Measurements from ENCODE around the gene FRMD7. TPM values are rescaled to one million over a fixed set of nuclear protein-coding genes. Genes with fewer than 3 reads are reported as not detected.

FRMD7 gene
- total and polyA plus RNA-seq, 12 donors, result 0.07 to 0.50 (median 0.31) TPM; not detected in 6

DNA sequence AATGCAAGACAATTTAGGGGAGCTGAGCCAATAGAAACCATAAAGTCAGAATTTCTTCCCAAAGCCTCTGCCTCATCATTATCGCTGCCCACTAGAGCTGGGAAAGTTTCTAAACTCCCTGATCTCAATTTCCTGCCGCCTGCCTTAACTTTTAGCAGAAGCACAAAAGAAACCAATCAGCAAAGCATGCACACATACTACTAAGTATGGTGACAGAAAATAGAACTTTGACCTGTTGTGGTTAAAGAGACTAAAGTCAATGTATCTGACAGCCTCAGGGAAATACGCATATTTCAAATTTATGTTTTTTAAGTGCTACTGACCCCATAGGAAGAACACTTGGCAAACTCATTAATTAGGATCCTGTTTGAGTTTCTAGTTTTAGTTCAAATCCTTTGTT, 94.7 kb downstream of the FRMD7 start:
- TF ChIP-seq, protein P1, sequence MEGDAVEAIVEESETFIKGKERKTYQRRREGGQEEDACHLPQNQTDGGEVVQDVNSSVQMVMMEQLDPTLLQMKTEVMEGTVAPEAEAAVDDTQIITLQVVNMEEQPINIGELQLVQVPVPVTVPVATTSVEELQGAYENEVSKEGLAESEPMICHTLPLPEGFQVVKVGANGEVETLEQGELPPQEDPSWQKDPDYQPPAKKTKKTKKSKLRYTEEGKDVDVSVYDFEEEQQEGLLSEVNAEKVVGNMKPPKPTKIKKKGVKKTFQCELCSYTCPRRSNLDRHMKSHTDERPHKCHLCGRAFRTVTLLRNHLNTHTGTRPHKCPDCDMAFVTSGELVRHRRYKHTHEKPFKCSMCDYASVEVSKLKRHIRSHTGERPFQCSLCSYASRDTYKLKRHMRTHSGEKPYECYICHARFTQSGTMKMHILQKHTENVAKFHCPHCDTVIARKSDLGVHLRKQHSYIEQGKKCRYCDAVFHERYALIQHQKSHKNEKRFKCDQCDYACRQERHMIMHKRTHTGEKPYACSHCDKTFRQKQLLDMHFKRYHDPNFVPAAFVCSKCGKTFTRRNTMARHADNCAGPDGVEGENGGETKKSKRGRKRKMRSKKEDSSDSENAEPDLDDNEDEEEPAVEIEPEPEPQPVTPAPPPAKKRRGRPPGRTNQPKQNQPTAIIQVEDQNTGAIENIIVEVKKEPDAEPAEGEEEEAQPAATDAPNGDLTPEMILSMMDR (IDR thresholded peaks at IDR 0.05), result no peak
- Histone ChIP-seq H3K4me3 (no peak overlapping the region), H3K4me1 (no peaks in the 10 kb centered on the region), H3K27me3 (peaks cover 0 to 40% (median 0%) of the 10 kb centered on the region in 7 donors), H3K9me3 (no peaks in the 10 kb centered on the region), H3K36me3 (no peaks in the 10 kb centered on the region), H3K27ac (no peak overlapping the region)
- DNase-seq, result no peak
- ATAC-seq, result no peak
- 80 to 81% methylated on average over 3 of the region's 3 CpGs for WGBS, 2 donors
- intact Hi-C loops (cut with DNase I), result no loop called here

DNA sequence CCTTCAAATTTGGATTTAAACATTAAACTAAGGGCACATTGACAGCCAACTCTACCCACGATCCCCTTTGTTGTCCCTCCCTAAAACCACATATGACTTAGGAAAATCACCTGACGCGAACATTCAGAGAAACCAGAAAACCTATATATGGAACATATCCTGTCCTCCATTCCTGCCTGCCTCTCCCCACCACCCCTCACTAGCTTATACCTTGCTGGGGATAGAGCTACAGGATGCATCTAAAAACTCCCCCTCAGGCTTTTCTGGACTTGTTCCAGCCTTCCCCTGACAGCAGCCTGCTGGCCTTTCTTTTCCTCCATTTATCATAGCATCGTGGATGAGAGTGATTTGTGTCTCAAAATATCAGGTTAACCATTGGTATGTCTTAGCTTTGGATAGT, 96.0 kb downstream of the FRMD7 start:
- Histone ChIP-seq H3K4me3 (no peak overlapping the region), H3K4me1 (no peaks in the 10 kb centered on the region), H3K36me3 (no peaks in the 10 kb centered on the region), H3K27me3 (peaks cover 0 to 39% (median 0%) of the 10 kb centered on the region in 7 donors), H3K27ac (no peak overlapping the region), H3K9me3 (no peaks in the 10 kb centered on the region)
- TF ChIP-seq, protein P1 (IDR thresholded peaks at IDR 0.05), result no peak
- DNase-seq (no peak), ATAC-seq (no peak)
- 63 to 71% methylated on average over 4 of the region's 4 CpGs for WGBS, 2 donors
- intact Hi-C loops (cut with DNase I), result no loop called here

DNA sequence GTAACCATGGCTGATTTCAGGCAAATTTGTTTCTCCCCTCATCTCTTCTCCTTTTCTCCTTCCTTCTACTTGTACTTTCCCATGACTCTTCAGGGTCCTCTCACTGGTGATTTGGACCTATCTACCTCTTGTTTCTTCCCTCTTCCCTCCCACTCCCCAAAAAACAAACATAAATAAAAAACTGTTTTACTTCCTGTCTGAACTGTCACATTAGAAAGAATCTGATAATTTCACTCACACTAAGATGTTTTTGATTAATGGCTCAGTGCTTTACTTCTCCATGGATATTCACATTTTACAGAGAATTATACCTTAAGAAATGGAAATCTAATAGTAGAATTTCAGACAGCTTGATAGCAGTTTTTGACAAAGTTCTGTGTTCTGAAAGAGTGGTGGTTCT, 97.6 kb downstream of the FRMD7 start:
- no peak overlapping the region for H3K27ac ChIP-seq
- H3K27me3 ChIP-seq, result peaks cover 0 to 52% (median 0%) of the 10 kb centered on the region in 7 donors
- no peak for ATAC-seq
- H3K4me1 ChIP-seq, result no peaks in the 10 kb centered on the region
- H3K9me3 ChIP-seq, result no peaks in the 10 kb centered on the region
- TF ChIP-seq, protein P1 (IDR thresholded peaks at IDR 0.05), result no peak
- no peak overlapping the region for H3K4me3 ChIP-seq
- DNase-seq, result no peak
- no peaks in the 10 kb centered on the region for H3K36me3 ChIP-seq
- intact Hi-C loops (cut with DNase I), result no loop called here

Other genes starting within 250 kb of the FRMD7 start
- 1 to 10 TPM in 6 of 10 donors, under 1 TPM in 4; 0.54 to 3.3 (median 1.2) TPM for gene STK26, start 104.7 kb downstream of the FRMD7 start, total RNA-seq
- under 1 TPM; 0.70 to 0.80 TPM for gene STK26, start 104.7 kb downstream of the FRMD7 start, polyA plus RNA-seq
- 10 to 100 TPM; 14.3 to 27.7 (median 16.5) TPM for gene RAP2C, start 91.4 kb upstream of the FRMD7 start, total RNA-seq
- gene RAP2C, start 91.4 kb upstream of the FRMD7 start, polyA plus RNA-seq, result 10 to 100 TPM in 1 of 2 donors, 1 to 10 TPM in 1; 7.6 to 20.8 TPM